NOMO-1 treated with DMSO at 0.1 percent for 48 hours (cell line): ENCODE data around the gene ALDH5A1.

Experiments
- DNase-seq: peaks from one replicate; lab custom pipeline; 2025; ENCODE audit not compliant: unreplicated experiment; lab: John Stamatoyannopoulos, UW

Gene ALDH5A1

GRCh38 chr6:24564081-24564480 lies 69.3 kb downstream of the ALDH5A1 start:
- DNase-seq, result no peak

DNA sequence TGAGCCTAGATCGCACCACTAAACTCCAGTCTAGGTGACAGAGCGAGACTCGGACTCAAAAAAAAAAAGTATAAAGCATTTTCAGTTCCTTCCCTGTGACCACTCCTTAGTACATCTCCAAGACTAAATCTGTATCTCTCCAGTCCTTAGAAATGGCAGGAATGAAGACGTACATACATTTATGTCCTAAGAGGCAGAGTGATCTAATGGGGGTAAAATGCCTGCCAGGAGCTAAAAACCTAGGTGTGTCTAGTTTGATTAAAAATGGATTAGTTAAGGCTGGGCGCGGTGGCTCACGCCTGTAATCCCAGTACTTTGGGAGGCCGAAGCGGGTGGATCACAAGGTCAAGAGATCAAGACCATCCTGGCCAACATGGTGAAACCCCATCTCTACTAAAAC lies 70.4 kb downstream of the ALDH5A1 start:
- DNase-seq, result no peak

DNA sequence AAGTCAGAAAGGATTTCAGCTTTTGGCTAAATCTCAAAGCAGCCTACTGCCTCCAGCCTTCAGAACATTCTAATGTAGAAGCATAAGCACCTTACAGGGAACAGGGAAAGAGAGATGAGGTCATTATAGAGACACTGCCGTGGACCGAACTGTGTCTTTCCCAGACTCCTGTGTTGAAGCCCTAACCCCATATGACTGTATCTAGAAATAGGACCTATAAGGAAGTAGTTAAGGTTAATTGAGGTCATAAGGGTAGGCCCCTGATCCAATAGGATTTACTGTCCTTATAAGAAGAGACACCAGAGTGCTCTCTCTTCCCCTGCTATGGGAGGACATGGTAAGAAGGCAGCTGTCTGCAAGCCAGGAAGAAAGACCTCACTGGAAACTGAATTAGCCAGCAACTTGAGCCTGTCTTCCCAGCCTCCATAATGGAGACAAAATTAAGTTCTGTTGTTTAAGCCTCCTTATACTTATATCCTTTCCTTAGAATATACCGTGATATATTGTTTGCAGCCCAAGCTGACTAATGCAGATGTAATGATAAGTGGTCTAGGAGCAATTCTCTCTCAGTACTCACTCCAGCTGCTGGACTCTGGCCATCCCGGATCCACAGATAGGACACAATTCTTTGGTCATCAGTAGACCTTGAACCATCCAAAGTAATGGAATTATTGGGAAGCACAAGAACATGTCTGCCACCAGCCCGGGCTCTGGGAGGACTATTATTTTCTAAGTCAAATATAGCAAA lies 71.4 kb downstream of the ALDH5A1 start:
- DNase-seq, result no peak

- DNase-seq, result no peak
These were observed 73.9 kb downstream of the ALDH5A1 start for GRCh38 chr6:24568683-24569082.

DNA sequence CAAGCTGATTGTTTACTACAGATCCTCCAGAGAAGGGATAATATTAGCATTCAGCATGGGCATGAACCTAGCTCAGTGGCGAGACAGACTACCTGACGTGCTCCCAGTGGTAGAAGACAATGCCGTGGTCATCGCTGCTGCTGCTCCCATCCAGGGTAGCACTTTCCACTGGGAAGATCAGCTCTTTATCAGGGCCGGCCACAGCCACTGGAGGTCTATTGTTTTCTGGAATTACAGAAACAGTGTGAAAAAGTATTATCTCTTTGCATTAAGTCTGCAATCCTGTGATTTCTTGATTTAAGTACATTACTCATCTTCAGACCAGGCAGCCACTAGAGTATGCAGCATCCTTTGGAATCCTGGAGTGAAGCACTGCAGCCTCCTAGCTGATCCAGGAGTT lies 75.0 kb downstream of the ALDH5A1 start:
- DNase-seq, result no peak

- DNase-seq, result no peak
These were observed 76.6 kb downstream of the ALDH5A1 start for GRCh38 chr6:24571361-24571760.

GRCh38 chr6:24574809-24575208 lies 80.0 kb downstream of the ALDH5A1 start:
- peak; percentile 78 for DNase-seq

DNA sequence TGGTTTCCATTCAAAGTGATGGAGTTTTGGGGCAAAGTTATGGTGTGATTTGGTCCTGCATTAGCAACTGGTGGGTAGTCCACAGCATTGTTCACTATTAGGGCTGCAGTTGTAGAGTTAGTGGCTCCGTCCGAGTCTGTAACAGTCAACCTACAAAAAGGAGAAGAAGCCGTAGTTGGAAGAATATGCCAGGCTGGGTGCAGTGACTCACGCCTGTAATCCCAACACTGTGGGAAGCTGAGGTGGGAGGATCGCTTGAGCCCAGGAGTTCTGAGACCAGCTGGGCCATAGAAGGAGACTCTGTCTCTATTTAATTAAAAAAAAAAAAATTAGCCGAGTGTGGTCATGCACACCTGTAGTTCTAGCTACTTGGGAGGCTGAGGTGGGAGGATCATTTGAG lies 81.7 kb downstream of the ALDH5A1 start:
- DNase-seq, result no peak

- DNase-seq, result peak; percentile 49
These were observed 86.4 kb downstream of the ALDH5A1 start for GRCh38 chr6:24581084-24581669.

DNA sequence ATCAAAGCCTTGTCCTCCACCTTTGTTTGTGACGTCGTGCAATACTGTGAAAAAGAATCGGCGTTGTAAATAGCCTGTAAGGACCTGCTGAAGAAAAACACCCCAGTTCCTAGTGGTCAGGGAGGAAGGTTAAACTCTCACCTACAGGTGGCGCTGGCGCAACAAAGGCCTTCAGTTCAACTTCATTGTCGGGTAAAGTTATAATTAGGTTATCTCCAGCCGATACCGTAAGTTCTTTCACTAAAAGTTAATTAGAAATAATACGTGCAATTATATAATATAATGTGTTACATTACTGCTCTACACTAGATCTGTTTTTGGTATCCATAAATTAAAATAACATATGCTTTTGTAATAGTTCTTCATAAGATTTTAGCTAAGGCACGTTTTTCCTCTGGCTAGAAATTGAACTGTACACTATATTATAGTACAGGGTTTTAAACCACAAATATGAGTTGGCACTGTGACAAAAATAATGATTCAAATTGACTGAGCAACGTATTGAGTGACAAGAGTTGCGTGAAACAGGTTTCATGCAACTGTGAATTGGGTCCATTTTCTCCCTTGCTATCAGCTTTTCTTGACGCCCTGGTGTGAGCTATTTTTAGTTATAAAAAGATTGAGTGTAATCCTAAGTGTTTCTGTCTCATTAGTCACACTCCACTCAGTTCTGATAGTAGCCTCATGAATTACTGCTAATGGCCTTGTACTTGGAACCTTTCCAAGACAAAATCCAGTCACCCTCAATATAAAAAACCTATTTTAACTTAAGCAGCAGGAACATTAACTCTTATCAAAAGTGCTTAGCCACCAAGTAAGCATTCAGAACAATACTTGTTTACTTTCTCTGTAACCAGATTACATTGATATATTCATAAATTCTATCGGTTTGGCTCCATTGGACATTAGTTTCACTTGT lies 89.0 kb downstream of the ALDH5A1 start:
- DNase-seq, result peak; percentile 73

- DNase-seq, result no peak
These were observed 89.6 kb downstream of the ALDH5A1 start for GRCh38 chr6:24584382-24584720.
